Measurements from ENCODE around the gene PNPLA8.
"Not testable (repeated sequence)": the region's sequence is repeated elsewhere in the genome, so short reads cannot be mapped to it uniquely, and the experiment has no call there.

Gene PNPLA8

GRCh38 chr7:108525985-108526767 lies at the start of gene PNPLA8:
Gene PNPLA8 (minus strand): TSS chr7:108526135. CDS start chr7:108515491, 10,644 bp downstream.
- TF ChIP-seq JUND (IDR thresholded peaks at IDR 0.05; ENCODE audit: low read depth), result no peak
- peak; percentile 68 to 99 for DNase-seq (ENCODE audit: low read depth in 1 of 2, low spot score in 1 of 2)
- in situ Hi-C loops (cut with HindIII; ENCODE audit: low pct_unique_long_range_greater_than_20kb, low sequenced_read_pairs), result no loop called here

GRCh38 chr7:108575156-108575555 lies 49.2 kb upstream of the PNPLA8 start:
- in situ Hi-C loops (cut with HindIII; ENCODE audit: low pct_unique_long_range_greater_than_20kb, low sequenced_read_pairs), result no loop called here
- DNase-seq (ENCODE audit: low read depth in 1 of 2, low spot score in 1 of 2), result no peak
- TF ChIP-seq JUND (IDR thresholded peaks at IDR 0.05; ENCODE audit: low read depth), result no peak

- no peak for DNase-seq (ENCODE audit: low read depth in 1 of 2, low spot score in 1 of 2)
- TF ChIP-seq JUND (IDR thresholded peaks at IDR 0.05; ENCODE audit: low read depth), result no peak
- in situ Hi-C loops (cut with HindIII; ENCODE audit: low pct_unique_long_range_greater_than_20kb, low sequenced_read_pairs), result no loop called here
Measured at GRCh38 chr7:108572480-108572879, 46.5 kb upstream of the PNPLA8 start.

- in situ Hi-C loops (cut with HindIII; ENCODE audit: low pct_unique_long_range_greater_than_20kb, low sequenced_read_pairs), result no loop called here
- DNase-seq (ENCODE audit: low read depth in 1 of 2, low spot score in 1 of 2), result peak; percentile 31 to 62
- TF ChIP-seq JUND (IDR thresholded peaks at IDR 0.05; ENCODE audit: low read depth), result no peak
Measured at GRCh38 chr7:108570146-108570755, 44.3 kb upstream of the PNPLA8 start.

- in situ Hi-C loops (cut with HindIII; ENCODE audit: low pct_unique_long_range_greater_than_20kb, low sequenced_read_pairs), result no loop called here
- DNase-seq (ENCODE audit: low read depth in 1 of 2, low spot score in 1 of 2), result peak; percentile 93 to 98
- no peak for TF ChIP-seq JUND (IDR thresholded peaks at IDR 0.05; ENCODE audit: low read depth)
Measured at GRCh38 chr7:108569381-108570145, 43.6 kb upstream of the PNPLA8 start, which contains the start of the genes DNAJB9 and THAP5. Gene DNAJB9 (plus strand): TSS chr7:108569874. CDS start chr7:108571727, 1,853 bp downstream. Gene THAP5 (minus strand): TSS chr7:108569706. CDS start chr7:108569569, 137 bp downstream.

GRCh38 chr7:108568801-108569380 lies 43.0 kb upstream of the PNPLA8 start:
- in situ Hi-C loops (cut with HindIII; ENCODE audit: low pct_unique_long_range_greater_than_20kb, low sequenced_read_pairs), result no loop called here
- no peak for DNase-seq (ENCODE audit: low read depth in 1 of 2, low spot score in 1 of 2)
- no peak for TF ChIP-seq JUND (IDR thresholded peaks at IDR 0.05; ENCODE audit: low read depth)

- in situ Hi-C loops (cut with HindIII; ENCODE audit: low pct_unique_long_range_greater_than_20kb, low sequenced_read_pairs), result no loop called here
- TF ChIP-seq JUND (IDR thresholded peaks at IDR 0.05; ENCODE audit: low read depth), result no peak
- DNase-seq (ENCODE audit: low read depth in 1 of 2, low spot score in 1 of 2), result no peak
Measured at GRCh38 chr7:108565987-108566386, 40.1 kb upstream of the PNPLA8 start.

- TF ChIP-seq JUND (IDR thresholded peaks at IDR 0.05; ENCODE audit: low read depth), result no peak
- in situ Hi-C loops (cut with HindIII; ENCODE audit: low pct_unique_long_range_greater_than_20kb, low sequenced_read_pairs), result no loop called here
- no peak for DNase-seq (ENCODE audit: low read depth in 1 of 2, low spot score in 1 of 2)
Measured at GRCh38 chr7:108561047-108561619, 35.2 kb upstream of the PNPLA8 start.

- in situ Hi-C loops (cut with HindIII; ENCODE audit: low pct_unique_long_range_greater_than_20kb, low sequenced_read_pairs), result no loop called here
- DNase-seq (ENCODE audit: low read depth in 1 of 2, low spot score in 1 of 2), result no peak
- no peak for TF ChIP-seq JUND (IDR thresholded peaks at IDR 0.05; ENCODE audit: low read depth)
Measured at GRCh38 chr7:108559253-108559652, 33.3 kb upstream of the PNPLA8 start.

GRCh38 chr7:108557617-108558016 lies 31.7 kb upstream of the PNPLA8 start:
- no peak for TF ChIP-seq JUND (IDR thresholded peaks at IDR 0.05; ENCODE audit: low read depth)
- in situ Hi-C loops (cut with HindIII; ENCODE audit: low pct_unique_long_range_greater_than_20kb, low sequenced_read_pairs), result no loop called here
- DNase-seq (ENCODE audit: low read depth in 1 of 2, low spot score in 1 of 2), result no peak

- DNase-seq (ENCODE audit: low read depth in 1 of 2, low spot score in 1 of 2), result no peak
- in situ Hi-C loops (cut with HindIII; ENCODE audit: low pct_unique_long_range_greater_than_20kb, low sequenced_read_pairs), result no loop called here
- TF ChIP-seq JUND (IDR thresholded peaks at IDR 0.05; ENCODE audit: low read depth), result no peak
Measured at GRCh38 chr7:108557191-108557590, 31.3 kb upstream of the PNPLA8 start.

GRCh38 chr7:108556665-108557064 lies 30.7 kb upstream of the PNPLA8 start:
- DNase-seq (ENCODE audit: low read depth in 1 of 2, low spot score in 1 of 2); in situ Hi-C loops (cut with HindIII; ENCODE audit: low pct_unique_long_range_greater_than_20kb, low sequenced_read_pairs): not testable (repeated sequence)

GRCh38 chr7:108548141-108548896 lies 22.4 kb upstream of the PNPLA8 start:
- DNase-seq (ENCODE audit: low read depth in 1 of 2, low spot score in 1 of 2); in situ Hi-C loops (cut with HindIII; ENCODE audit: low pct_unique_long_range_greater_than_20kb, low sequenced_read_pairs): not testable (repeated sequence)
